Measurements from ENCODE around the gene SLC29A4.

DNA sequence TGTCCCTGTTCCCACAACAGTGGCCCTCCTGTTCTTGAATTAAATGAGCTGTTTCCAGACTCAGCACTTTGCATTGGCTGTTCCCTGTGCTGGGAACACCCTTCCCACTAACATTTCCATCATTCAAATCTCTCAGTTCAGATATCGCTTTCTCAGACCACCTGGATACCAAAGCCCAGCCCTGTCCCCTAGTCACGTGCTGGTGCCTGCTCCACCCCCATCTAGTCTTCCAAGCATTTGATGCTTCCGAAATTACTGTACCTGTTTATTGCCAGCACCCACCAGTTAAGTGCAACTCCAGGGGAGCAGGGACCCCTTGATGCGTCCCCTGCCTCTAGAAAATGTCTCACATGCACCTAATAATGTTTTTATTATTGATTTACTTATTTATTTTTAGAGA is 3.0 kb upstream of the SLC29A4 start:
- TF ChIP-seq, protein P1, sequence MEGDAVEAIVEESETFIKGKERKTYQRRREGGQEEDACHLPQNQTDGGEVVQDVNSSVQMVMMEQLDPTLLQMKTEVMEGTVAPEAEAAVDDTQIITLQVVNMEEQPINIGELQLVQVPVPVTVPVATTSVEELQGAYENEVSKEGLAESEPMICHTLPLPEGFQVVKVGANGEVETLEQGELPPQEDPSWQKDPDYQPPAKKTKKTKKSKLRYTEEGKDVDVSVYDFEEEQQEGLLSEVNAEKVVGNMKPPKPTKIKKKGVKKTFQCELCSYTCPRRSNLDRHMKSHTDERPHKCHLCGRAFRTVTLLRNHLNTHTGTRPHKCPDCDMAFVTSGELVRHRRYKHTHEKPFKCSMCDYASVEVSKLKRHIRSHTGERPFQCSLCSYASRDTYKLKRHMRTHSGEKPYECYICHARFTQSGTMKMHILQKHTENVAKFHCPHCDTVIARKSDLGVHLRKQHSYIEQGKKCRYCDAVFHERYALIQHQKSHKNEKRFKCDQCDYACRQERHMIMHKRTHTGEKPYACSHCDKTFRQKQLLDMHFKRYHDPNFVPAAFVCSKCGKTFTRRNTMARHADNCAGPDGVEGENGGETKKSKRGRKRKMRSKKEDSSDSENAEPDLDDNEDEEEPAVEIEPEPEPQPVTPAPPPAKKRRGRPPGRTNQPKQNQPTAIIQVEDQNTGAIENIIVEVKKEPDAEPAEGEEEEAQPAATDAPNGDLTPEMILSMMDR (conservative IDR thresholded peaks at IDR 0.05; ENCODE audit: low read depth, low read length): no peak
- no peak for TF ChIP-seq EZH2 (IDR thresholded peaks at IDR 0.05; ENCODE audit: borderline replicate concordance, low read depth, low read length, poor library complexity, severe bottlenecking)

All from A673 (cell line).